ENCODE results near the gene AMH.

AMH gene

GRCh38 chr19:2239771-2240770, 9.1 kb upstream of the AMH start:
- Histone ChIP-seq H3K27me3 (ENCODE audit: insufficient read depth, low read length) (no peaks in the 10 kb centered on the region), H3K9me3 (ENCODE audit: insufficient read depth, low read depth, low read length) (no peaks in the 10 kb centered on the region), H3K9ac (ENCODE audit: low read depth, low read length) (peak overlapping the region; percentile 94), H3K4me3 (ENCODE audit: low read length) (peak overlapping the region; percentile 92), H3K36me3 (ENCODE audit: insufficient read depth, low read depth, low read length) (peaks cover 53% of the 10 kb centered on the region), H3K4me1 (ENCODE audit: insufficient read depth, low read length) (peaks cover 21% of the 10 kb centered on the region), H3K27ac (ENCODE audit: low read length) (no peak overlapping the region)

GRCh38 chr19:2240881-2241760, 8.0 kb upstream of the AMH start:
- H3K36me3 ChIP-seq (ENCODE audit: insufficient read depth, low read depth, low read length): peaks cover 64% of the 10 kb centered on the region
- no peak overlapping the region for H3K27ac ChIP-seq (ENCODE audit: low read length)
- no peaks in the 10 kb centered on the region for H3K27me3 ChIP-seq (ENCODE audit: insufficient read depth, low read length)
- H3K9ac ChIP-seq (ENCODE audit: low read depth, low read length): peak overlapping the region; percentile 94
- H3K4me3 ChIP-seq (ENCODE audit: low read length): 0 out of 2 replicates have a peak overlapping the region, but pooled peaks have one; percentile 92
- no peaks in the 10 kb centered on the region for H3K9me3 ChIP-seq (ENCODE audit: insufficient read depth, low read depth, low read length)
- H3K4me1 ChIP-seq (ENCODE audit: insufficient read depth, low read length): peaks cover 21% of the 10 kb centered on the region

- Histone ChIP-seq H3K4me1 (ENCODE audit: insufficient read depth, low read length) (peaks cover 21% of the 10 kb centered on the region), H3K4me3 (ENCODE audit: low read length) (no peak overlapping the region)
Measured at GRCh38 chr19:2242092-2242537, 7.0 kb upstream of the AMH start.

GRCh38 chr19:2242816-2243215, 6.3 kb upstream of the AMH start:
- H3K27ac ChIP-seq (ENCODE audit: low read length): no peak overlapping the region
- no peak overlapping the region for H3K4me3 ChIP-seq (ENCODE audit: low read length)
- H3K36me3 ChIP-seq (ENCODE audit: insufficient read depth, low read depth, low read length): peaks cover 78% of the 10 kb centered on the region
- H3K9ac ChIP-seq (ENCODE audit: low read depth, low read length): no peak overlapping the region
- H3K9me3 ChIP-seq (ENCODE audit: insufficient read depth, low read depth, low read length): no peaks in the 10 kb centered on the region
- H3K27me3 ChIP-seq (ENCODE audit: insufficient read depth, low read length): no peaks in the 10 kb centered on the region
- H3K4me1 ChIP-seq (ENCODE audit: insufficient read depth, low read length): peaks cover 21% of the 10 kb centered on the region

More at GRCh38 chr19:2242092-2242537, 7.0 kb upstream of the AMH start:
- H3K27ac ChIP-seq (ENCODE audit: low read length): no peak overlapping the region
- peaks cover 74% of the 10 kb centered on the region for H3K36me3 ChIP-seq (ENCODE audit: insufficient read depth, low read depth, low read length)
- H3K9me3 ChIP-seq (ENCODE audit: insufficient read depth, low read depth, low read length): no peaks in the 10 kb centered on the region
- no peak overlapping the region for H3K9ac ChIP-seq (ENCODE audit: low read depth, low read length)
- H3K27me3 ChIP-seq (ENCODE audit: insufficient read depth, low read length): no peaks in the 10 kb centered on the region

- H3K4me3 ChIP-seq (ENCODE audit: low read length): no peak overlapping the region
- H3K27me3 ChIP-seq (ENCODE audit: insufficient read depth, low read length): no peaks in the 10 kb centered on the region
- peaks cover 16% of the 10 kb centered on the region for H3K4me1 ChIP-seq (ENCODE audit: insufficient read depth, low read length)
- no peak overlapping the region for H3K9ac ChIP-seq (ENCODE audit: low read depth, low read length)
- H3K9me3 ChIP-seq (ENCODE audit: insufficient read depth, low read depth, low read length): no peaks in the 10 kb centered on the region
- H3K36me3 ChIP-seq (ENCODE audit: insufficient read depth, low read depth, low read length): peaks cover 71% of the 10 kb centered on the region
- H3K27ac ChIP-seq (ENCODE audit: low read length): no peak overlapping the region
Measured at GRCh38 chr19:2243274-2244124, 5.6 kb upstream of the AMH start.

GRCh38 chr19:2244125-2244411, 5.1 kb upstream of the AMH start:
- Histone ChIP-seq H3K9ac (ENCODE audit: low read depth, low read length) (no peak overlapping the region), H3K36me3 (ENCODE audit: insufficient read depth, low read depth, low read length) (peaks cover 69% of the 10 kb centered on the region), H3K27ac (ENCODE audit: low read length) (no peak overlapping the region), H3K9me3 (ENCODE audit: insufficient read depth, low read depth, low read length) (no peaks in the 10 kb centered on the region), H3K4me1 (ENCODE audit: insufficient read depth, low read length) (peaks cover 12% of the 10 kb centered on the region), H3K27me3 (ENCODE audit: insufficient read depth, low read length) (no peaks in the 10 kb centered on the region; the same call in 1 of the 2 replicates), H3K4me3 (ENCODE audit: low read length) (no peak overlapping the region)

- H3K9ac ChIP-seq (ENCODE audit: low read depth, low read length): no peak overlapping the region
- no peaks in the 10 kb centered on the region for H3K9me3 ChIP-seq (ENCODE audit: insufficient read depth, low read depth, low read length)
- no peak overlapping the region for H3K27ac ChIP-seq (ENCODE audit: low read length)
- no peaks in the 10 kb centered on the region; the same call in 1 of the 2 replicates for H3K27me3 ChIP-seq (ENCODE audit: insufficient read depth, low read length)
- H3K36me3 ChIP-seq (ENCODE audit: insufficient read depth, low read depth, low read length): peaks cover 69% of the 10 kb centered on the region
- H3K4me1 ChIP-seq (ENCODE audit: insufficient read depth, low read length): peaks cover 9% of the 10 kb centered on the region
- no peak overlapping the region for H3K4me3 ChIP-seq (ENCODE audit: low read length)
Measured at GRCh38 chr19:2244486-2244885, 4.6 kb upstream of the AMH start.

- H3K9me3 ChIP-seq (ENCODE audit: insufficient read depth, low read depth, low read length): no peaks in the 10 kb centered on the region
- H3K9ac ChIP-seq (ENCODE audit: low read depth, low read length): no peak overlapping the region
- H3K4me3 ChIP-seq (ENCODE audit: low read length): no peak overlapping the region
- H3K36me3 ChIP-seq (ENCODE audit: insufficient read depth, low read depth, low read length): peaks cover 69% of the 10 kb centered on the region
- H3K27ac ChIP-seq (ENCODE audit: low read length): no peak overlapping the region
- peaks cover 4% of the 10 kb centered on the region; the same call in 1 of the 2 replicates for H3K4me1 ChIP-seq (ENCODE audit: insufficient read depth, low read length)
- peaks cover 6% of the 10 kb centered on the region; the same call in 1 of the 2 replicates for H3K27me3 ChIP-seq (ENCODE audit: insufficient read depth, low read length)
Measured at GRCh38 chr19:2245273-2245672, 3.9 kb upstream of the AMH start.

- peaks cover 15% of the 10 kb centered on the region; the same call in 1 of the 2 replicates for H3K27me3 ChIP-seq (ENCODE audit: insufficient read depth, low read length)
- no peak overlapping the region for H3K27ac ChIP-seq (ENCODE audit: low read length)
- peaks cover 62% of the 10 kb centered on the region for H3K36me3 ChIP-seq (ENCODE audit: insufficient read depth, low read depth, low read length)
- H3K4me3 ChIP-seq (ENCODE audit: low read length): no peak overlapping the region
- H3K4me1 ChIP-seq (ENCODE audit: insufficient read depth, low read length): no peaks in the 10 kb centered on the region; the same call in 1 of the 2 replicates
- no peaks in the 10 kb centered on the region for H3K9me3 ChIP-seq (ENCODE audit: insufficient read depth, low read depth, low read length)
- no peak overlapping the region for H3K9ac ChIP-seq (ENCODE audit: low read depth, low read length)
Measured at GRCh38 chr19:2246014-2246620, 3.0 kb upstream of the AMH start.

- Histone ChIP-seq H3K4me3 (ENCODE audit: low read length) (no peak overlapping the region), H3K4me1 (ENCODE audit: insufficient read depth, low read length) (no peaks in the 10 kb centered on the region), H3K9ac (ENCODE audit: low read depth, low read length) (no peak overlapping the region), H3K36me3 (ENCODE audit: insufficient read depth, low read depth, low read length) (peaks cover 57% of the 10 kb centered on the region), H3K27me3 (ENCODE audit: insufficient read depth, low read length) (peaks cover 22% of the 10 kb centered on the region; the same call in 1 of the 2 replicates), H3K27ac (ENCODE audit: low read length) (no peak overlapping the region), H3K9me3 (ENCODE audit: insufficient read depth, low read depth, low read length) (no peaks in the 10 kb centered on the region)
Measured at GRCh38 chr19:2246801-2247361, 2.2 kb upstream of the AMH start.
